ENCODE measurements around the gene RPRD2. TPM values are rescaled to one million over a fixed set of nuclear protein-coding genes. Genes with fewer than 3 reads are reported as not detected.
A peak's percentile ranks its signal among the peaks of the same experiment; 100 is the strongest.

Gene RPRD2
- polyA plus RNA-seq, 3 donors = 5.9 to 9.7 (median 8.2) TPM

DNA sequence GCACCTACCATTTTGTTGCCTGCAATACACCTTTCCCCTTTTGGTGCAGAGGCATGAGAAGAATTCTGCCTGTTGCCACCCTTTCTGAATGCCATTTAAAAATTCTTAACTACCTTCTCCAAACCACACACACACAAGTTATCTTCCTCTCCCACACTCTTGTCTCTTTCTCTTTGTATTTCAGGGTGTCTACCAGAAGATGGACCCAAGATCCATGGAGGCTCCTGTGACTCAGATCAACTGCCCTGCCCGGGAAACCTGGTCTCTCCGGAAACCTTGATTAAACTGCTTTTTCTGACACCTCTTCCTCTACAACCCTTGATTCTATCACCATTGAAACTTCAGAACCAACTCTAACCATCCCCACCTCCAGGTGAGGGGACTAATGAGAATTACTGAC, 120.9 kb downstream of the RPRD2 start:
- H4K20me1 ChIP-seq (ENCODE audit: insufficient read depth, low read length) = no peaks in the 10 kb centered on the region
- peaks cover 7 to 9% of the 10 kb centered on the region in 2 donors for H3K36me3 Mint-ChIP-seq
- peaks cover 11% of the 10 kb centered on the region for H3K4me1 Mint-ChIP-seq
- TF ChIP-seq, protein P1, sequence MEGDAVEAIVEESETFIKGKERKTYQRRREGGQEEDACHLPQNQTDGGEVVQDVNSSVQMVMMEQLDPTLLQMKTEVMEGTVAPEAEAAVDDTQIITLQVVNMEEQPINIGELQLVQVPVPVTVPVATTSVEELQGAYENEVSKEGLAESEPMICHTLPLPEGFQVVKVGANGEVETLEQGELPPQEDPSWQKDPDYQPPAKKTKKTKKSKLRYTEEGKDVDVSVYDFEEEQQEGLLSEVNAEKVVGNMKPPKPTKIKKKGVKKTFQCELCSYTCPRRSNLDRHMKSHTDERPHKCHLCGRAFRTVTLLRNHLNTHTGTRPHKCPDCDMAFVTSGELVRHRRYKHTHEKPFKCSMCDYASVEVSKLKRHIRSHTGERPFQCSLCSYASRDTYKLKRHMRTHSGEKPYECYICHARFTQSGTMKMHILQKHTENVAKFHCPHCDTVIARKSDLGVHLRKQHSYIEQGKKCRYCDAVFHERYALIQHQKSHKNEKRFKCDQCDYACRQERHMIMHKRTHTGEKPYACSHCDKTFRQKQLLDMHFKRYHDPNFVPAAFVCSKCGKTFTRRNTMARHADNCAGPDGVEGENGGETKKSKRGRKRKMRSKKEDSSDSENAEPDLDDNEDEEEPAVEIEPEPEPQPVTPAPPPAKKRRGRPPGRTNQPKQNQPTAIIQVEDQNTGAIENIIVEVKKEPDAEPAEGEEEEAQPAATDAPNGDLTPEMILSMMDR (IDR thresholded peaks at IDR 0.05) = no peak
- no peaks in the 10 kb centered on the region for H3K27me3 ChIP-seq (ENCODE audit: control insufficient read depth in 2 of 2, insufficient read depth in 2 of 2, low read length in 2 of 2)
- H3K4me3 ChIP-seq (replicated peaks in 1 of 3; ENCODE audit: low read depth in 2 of 3, low read length in 3 of 3) = no peak overlapping the region
- no peak for DNase-seq
- WGBS (ENCODE audit: insufficient coverage) = no CpG with 5 or more reads among the region's 2 CpGs
- H3K9me3 Mint-ChIP-seq = peaks cover 0 to 8% (median 0%) of the 10 kb centered on the region in 7 donors
- H2AFZ ChIP-seq (ENCODE audit: insufficient read depth, low read depth, low read length, poor library complexity, severe bottlenecking) = peak overlapping the region; percentile 42
- H3K27ac ChIP-seq (ENCODE audit: low read depth in 1 of 2, low read length in 2 of 2) = no peak overlapping the region
- H3K9ac ChIP-seq (ENCODE audit: insufficient read depth, low read length, poor library complexity, severe bottlenecking) = no peak overlapping the region
- peaks cover 2 to 12% of the 10 kb centered on the region in 2 donors for H3K36me3 ChIP-seq (replicated peaks in 1 of 2; ENCODE audit: control insufficient read depth in 1 of 2, insufficient read depth in 2 of 2, low read length in 2 of 2)
- intact Hi-C loops (cut with micrococcal nuclease) = loop anchor here in 1 of 2 donors (10.0 kb wide), 1 partner anchor 70 kb away; no protein-coding TSS in a partner anchor
- H3K9me3 ChIP-seq (replicated peaks in 1 of 2; ENCODE audit: control insufficient read depth in 1 of 2, insufficient read depth in 1 of 2, low read length in 2 of 2) = no peaks in the 10 kb centered on the region
- peaks cover 10% of the 10 kb centered on the region for H3K79me2 ChIP-seq (ENCODE audit: insufficient read depth, low read length)
- peak overlapping the region in 1 of 7 donors; percentile 28 for H3K27ac Mint-ChIP-seq
- H3K4me3 Mint-ChIP-seq = no peak overlapping the region
- peaks cover 3 to 7% (median 5%) of the 10 kb centered on the region in 3 donors for H3K27me3 Mint-ChIP-seq (ENCODE audit: low read depth in 3 of 3)
- no peak overlapping the region for H3K4me2 ChIP-seq (replicated peaks; ENCODE audit: extremely low read depth, low read length, poor library complexity, severe bottlenecking)
- peaks cover 9% of the 10 kb centered on the region in 2 donors for H3K4me1 ChIP-seq (ENCODE audit: control insufficient read depth in 1 of 2, insufficient read depth in 2 of 2, low read length in 2 of 2)

DNA sequence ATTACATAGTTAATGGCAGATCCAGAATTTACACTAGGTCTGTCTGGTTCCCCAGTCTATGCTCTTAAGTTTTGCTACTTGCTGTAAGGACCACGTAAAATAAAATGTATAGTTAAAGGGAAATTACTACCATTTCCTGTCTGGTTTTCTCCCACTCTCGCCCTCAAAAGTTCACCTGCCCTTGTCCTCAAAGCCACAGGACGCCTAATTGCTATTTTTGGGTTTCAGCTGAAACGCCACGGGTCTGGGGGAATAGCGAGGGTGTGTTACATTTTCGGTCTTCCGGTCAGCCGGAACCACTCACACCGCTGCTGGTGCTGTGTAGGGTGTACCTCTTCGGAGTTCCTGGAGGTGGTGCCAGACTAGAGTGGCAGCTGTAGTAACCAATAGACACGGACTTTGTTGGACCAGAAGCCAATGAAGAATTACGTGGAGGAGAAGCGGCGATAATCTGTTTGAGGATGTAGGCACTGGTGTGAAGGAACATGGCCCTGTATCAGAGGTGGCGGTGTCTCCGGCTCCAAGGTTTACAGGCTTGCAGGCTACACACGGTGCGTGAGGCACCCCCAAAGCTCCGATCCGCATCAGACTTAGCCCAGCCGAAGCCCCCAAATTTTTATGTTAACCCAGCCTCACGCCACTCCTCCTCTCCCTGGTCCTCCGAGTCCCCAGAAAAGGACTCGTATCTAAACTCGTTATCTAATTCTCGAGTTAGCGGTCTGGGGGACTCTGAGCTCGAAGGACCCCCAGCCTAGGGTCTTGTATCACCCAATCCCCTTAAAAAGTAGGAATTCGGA, 123.2 kb downstream of the RPRD2 start, which contains the start of gene TARS2:
Gene TARS2 (plus strand): TSS at position 454 of the 797 bp plus-strand sequence. CDS start 32 bp downstream, at position 486.
- peak within 1 kb of the TSS; percentile 80 for H3K4me2 ChIP-seq (replicated peaks; ENCODE audit: extremely low read depth, low read length, poor library complexity, severe bottlenecking)
- H3K9me3 ChIP-seq (replicated peaks in 1 of 2; ENCODE audit: control insufficient read depth in 1 of 2, insufficient read depth in 1 of 2, low read length in 2 of 2) = no peaks in the 10 kb centered on the region
- H3K4me3 Mint-ChIP-seq = peak within 1 kb of the TSS; percentile 97 to 99
- no peaks in the 10 kb centered on the region for H3K27me3 ChIP-seq (ENCODE audit: control insufficient read depth in 2 of 2, insufficient read depth in 2 of 2, low read length in 2 of 2)
- H3K27ac ChIP-seq (ENCODE audit: low read depth in 1 of 2, low read length in 2 of 2) = peak within 1 kb of the TSS in 1 of 2 donors; percentile 82
- peaks cover 11% of the 10 kb centered on the region for H3K4me1 Mint-ChIP-seq
- H3K36me3 Mint-ChIP-seq = peaks cover 26 to 31% of the 10 kb centered on the region in 2 donors
- peak within 1 kb of the TSS; percentile 90 to 98 (median 95) for H3K27ac Mint-ChIP-seq
- TF ChIP-seq, protein P1 (IDR thresholded peaks at IDR 0.05) = no peak
- H4K20me1 ChIP-seq (ENCODE audit: insufficient read depth, low read length) = no peaks in the 10 kb centered on the region
- peaks cover 3% of the 10 kb centered on the region in 3 donors for H3K27me3 Mint-ChIP-seq (ENCODE audit: low read depth in 3 of 3)
- peak; percentile 96 to 99 (median 97) for DNase-seq
- H3K36me3 ChIP-seq (replicated peaks in 1 of 2; ENCODE audit: control insufficient read depth in 1 of 2, insufficient read depth in 2 of 2, low read length in 2 of 2) = peaks cover 20 to 35% of the 10 kb centered on the region in 2 donors
- peaks cover 9% of the 10 kb centered on the region in 2 donors for H3K4me1 ChIP-seq (ENCODE audit: control insufficient read depth in 1 of 2, insufficient read depth in 2 of 2, low read length in 2 of 2)
- H3K9me3 Mint-ChIP-seq = peaks cover 0 to 3% (median 0%) of the 10 kb centered on the region in 7 donors
- H3K4me3 ChIP-seq (replicated peaks in 1 of 3; ENCODE audit: low read depth in 2 of 3, low read length in 3 of 3) = peak within 1 kb of the TSS; percentile 70 to 96 (median 84)
- H2AFZ ChIP-seq (ENCODE audit: insufficient read depth, low read depth, low read length, poor library complexity, severe bottlenecking) = peak within 1 kb of the TSS; percentile 92
- H3K9ac ChIP-seq (ENCODE audit: insufficient read depth, low read length, poor library complexity, severe bottlenecking) = peak within 1 kb of the TSS; percentile 82
- peaks cover 10% of the 10 kb centered on the region for H3K79me2 ChIP-seq (ENCODE audit: insufficient read depth, low read length)
- intact Hi-C loops (cut with micrococcal nuclease) = loop anchor here in 1 of 2 donors (10.0 kb wide), 1 partner anchor 68 kb away; no protein-coding TSS in a partner anchor
- WGBS (ENCODE audit: insufficient coverage) = 0% methylated on average over 22 of the region's 30 CpGs

All from CD14-positive monocyte (primary cell).